PC-9 (cell line): ENCODE measurements around the gene RBFOX2. TPM values are rescaled to one million over a fixed set of nuclear protein-coding genes. Genes with fewer than 3 reads are reported as not detected.

Experiments
- BruUV-seq: library from RNA; stranded (reverse); fragments of 400-500 nt; replicated peaks from 2 replicates; lab custom pipeline; 2021; lab: Mats Ljungman, UMichigan
- CTCF ChIA-PET: fragments of 300-600 bp; sonication (Branson Sonifier 250); formaldehyde crosslinking; loops from one replicate; lab custom pipeline; 2022; ENCODE audit warnings: antibody characterized with exemption; lab: Charles Lee
- POLR2A ChIA-PET: fragments of 300-600 bp; sonication (Branson Sonifier 250); formaldehyde crosslinking; loops from one replicate; lab custom pipeline; 2022; ENCODE audit warnings: antibody characterized with exemption; ENCODE audit not compliant: unreplicated experiment; lab: Charles Lee
- DNase-seq, 2 experiments: peaks; one replicate each; pipeline versions ENCODE4 v3.0.0 to v3.0.0-alpha.2; 2015 to 2022; ENCODE audit warnings: mixed read lengths in 1 of 2
- H2AFZ ChIP-seq: fragments of 200-600 bp; sonication (generic); 2 replicates; pipeline ENCODE4 v1.8.1; 2017; ENCODE audit warnings: antibody characterized with exemption
- H3F3A ChIP-seq: fragments of 200-600 bp; sonication (generic); 2 replicates; pipeline ENCODE4 v1.8.1; 2017; ENCODE audit warnings: antibody characterized with exemption, mild to moderate bottlenecking, low read depth; ENCODE audit not compliant: insufficient read depth
- H3K27ac ChIP-seq: fragments of 200-600 bp; sonication (generic); 2 replicates; pipeline ENCODE4 v1.6.1; 2016; ENCODE audit warnings: mixed run types
- H3K27me3 ChIP-seq: fragments of 200-600 bp; sonication (generic); 2 replicates; pipeline ENCODE4 v1.6.1; 2016; ENCODE audit warnings: low read depth, mixed run types; ENCODE audit not compliant: insufficient read depth
- H3K36me3 ChIP-seq: fragments of 200-600 bp; sonication (generic); 2 replicates; pipeline ENCODE4 v1.6.1; 2016; ENCODE audit warnings: low read depth, mixed run types
- H3K4me1 ChIP-seq: fragments of 200-600 bp; sonication (generic); replicated peaks from 2 replicates; pipeline ENCODE4 v1.6.1; 2016; ENCODE audit warnings: mixed run types; ENCODE audit not compliant: insufficient read depth
- H3K4me2 ChIP-seq: fragments of 200-600 bp; sonication (generic); 2 replicates; pipeline ENCODE4 v1.6.1; 2017; ENCODE audit warnings: mixed run types
- H3K4me3 ChIP-seq: fragments of 200-600 bp; sonication (generic); 2 replicates; pipeline ENCODE4 v1.6.1; 2016; ENCODE audit warnings: mixed run types
- H3K79me2 ChIP-seq: fragments of 200-600 bp; sonication (generic); 2 replicates; pipeline ENCODE4 v1.6.1; 2017; ENCODE audit warnings: low read depth, mixed run types
- H3K9me2 ChIP-seq: fragments of 200-600 bp; sonication (generic); 2 replicates; pipeline ENCODE4 v1.8.1; 2017; ENCODE audit warnings: mild to moderate bottlenecking; ENCODE audit not compliant: insufficient read depth
- H3K9me3 ChIP-seq: fragments of 200-600 bp; sonication (generic); 2 replicates; pipeline ENCODE4 v1.8.1; 2016; ENCODE audit warnings: low read depth; ENCODE audit not compliant: insufficient read depth
- H4K20me1 ChIP-seq: fragments of 200-600 bp; sonication (generic); 2 replicates; pipeline ENCODE4 v1.8.1; 2017; ENCODE audit not compliant: insufficient read depth
- CTCF ChIP-seq: fragments of 200-600 bp; sonication (generic); conservative IDR thresholded peaks from 2 replicates; pipeline ENCODE4 v1.6.1; 2017; ENCODE audit warnings: mixed run types, antibody characterized with exemption, mild to moderate bottlenecking, moderate library complexity
- EZH2 ChIP-seq: fragments of 200-600 bp; sonication (generic); IDR thresholded peaks from 2 replicates; pipeline ENCODE4 v1.8.0; 2017; ENCODE audit warnings: antibody characterized with exemption, low read depth
- intact Hi-C: fragments of 100-400 bp; cut with micrococcal nuclease; formaldehyde crosslinking; loops from one replicate; pipeline ENCODE4 v1.10.0; 2022; ENCODE audit not compliant: unreplicated experiment
- total RNA-seq: library from RNA; stranded (reverse); gene quantifications from 2 replicates; pipeline ENCODE4 v1.2.3, GENCODE V29; 2021

Gene RBFOX2
- total RNA-seq, 1 experiment from 2014 or later, result 109 TPM

GRCh38 chr22:36010882-36011281 lies 17.7 kb downstream of the RBFOX2 start:
- intact Hi-C loops, result no loop called here

GRCh38 chr22:36010090-36010489 lies 18.5 kb downstream of the RBFOX2 start:
- ChIA-PET CTCF (no interaction called here), POLR2A (no interaction called here)
- Histone ChIP-seq H3K79me2 (peaks cover 97% of the 10 kb centered on the region), H4K20me1 (peaks cover 82% of the 10 kb centered on the region), H3K27ac (no peak overlapping the region), H3K9me3 (no peaks in the 10 kb centered on the region), H2AFZ (no peak overlapping the region), H3F3A (peaks cover 13% of the 10 kb centered on the region; the same call in 1 of the 2 replicates), H3K9me2 (no peaks in the 10 kb centered on the region), H3K27me3 (no peaks in the 10 kb centered on the region), H3K4me2 (no peak overlapping the region), H3K36me3 (no peaks in the 10 kb centered on the region), H3K4me1 (no peaks in the 10 kb centered on the region), H3K4me3 (no peak overlapping the region)
- intact Hi-C loops, result no loop called here
- BruUV-seq, result no TSS peak
- no peak for DNase-seq
- TF ChIP-seq EZH2 (no peak), CTCF (no peak)

More at GRCh38 chr22:36010882-36011281, 17.7 kb downstream of the RBFOX2 start:
- Histone ChIP-seq H3K36me3 (no peaks in the 10 kb centered on the region), H3K79me2 (peaks cover 97% of the 10 kb centered on the region), H3K4me3 (no peak overlapping the region), H2AFZ (no peak overlapping the region), H3K9me2 (no peaks in the 10 kb centered on the region), H3K9me3 (no peaks in the 10 kb centered on the region), H3K4me2 (no peak overlapping the region), H4K20me1 (peaks cover 85% of the 10 kb centered on the region), H3K27ac (no peak overlapping the region), H3F3A (peaks cover 18% of the 10 kb centered on the region; the same call in 1 of the 2 replicates), H3K4me1 (no peaks in the 10 kb centered on the region), H3K27me3 (no peaks in the 10 kb centered on the region)
- TF ChIP-seq CTCF (no peak), EZH2 (no peak)
- POLR2A ChIA-PET, result no interaction called here
- DNase-seq, result no peak
- no TSS peak for BruUV-seq
- CTCF ChIA-PET, result no interaction called here

- no peak for DNase-seq
- H3F3A ChIP-seq, result peaks cover 8% of the 10 kb centered on the region; the same call in 1 of the 2 replicates
- ChIA-PET POLR2A (no interaction called here), CTCF (no interaction called here)
- no peak overlapping the region for H3K4me3 ChIP-seq
- H3K4me1 ChIP-seq, result no peaks in the 10 kb centered on the region
- BruUV-seq, result no TSS peak
- peaks cover 97% of the 10 kb centered on the region for H3K79me2 ChIP-seq
- no peak overlapping the region for H3K27ac ChIP-seq
- H3K9me2 ChIP-seq, result no peaks in the 10 kb centered on the region
- peaks cover 77% of the 10 kb centered on the region for H4K20me1 ChIP-seq
- H3K9me3 ChIP-seq, result no peaks in the 10 kb centered on the region
- no peaks in the 10 kb centered on the region for H3K27me3 ChIP-seq
- no peak overlapping the region for H3K4me2 ChIP-seq
- H2AFZ ChIP-seq, result no peak overlapping the region
- no peaks in the 10 kb centered on the region for H3K36me3 ChIP-seq
- intact Hi-C loops, result no loop called here
- TF ChIP-seq CTCF (no peak), EZH2 (no peak)
These were observed 19.5 kb downstream of the RBFOX2 start for GRCh38 chr22:36009085-36009484.
